HG03571 (cell line): Measurements from ENCODE around the gene CD9.
A peak's percentile ranks its signal among the peaks of the same experiment; 100 is the strongest.

Experiments used
- ATAC-seq: cut with Tn5 transposase; IDR thresholded peaks from one replicate; pipeline ENCODE4 v1.9.1; 2021; ENCODE audit not compliant: unreplicated experiment

Gene CD9

DNA sequence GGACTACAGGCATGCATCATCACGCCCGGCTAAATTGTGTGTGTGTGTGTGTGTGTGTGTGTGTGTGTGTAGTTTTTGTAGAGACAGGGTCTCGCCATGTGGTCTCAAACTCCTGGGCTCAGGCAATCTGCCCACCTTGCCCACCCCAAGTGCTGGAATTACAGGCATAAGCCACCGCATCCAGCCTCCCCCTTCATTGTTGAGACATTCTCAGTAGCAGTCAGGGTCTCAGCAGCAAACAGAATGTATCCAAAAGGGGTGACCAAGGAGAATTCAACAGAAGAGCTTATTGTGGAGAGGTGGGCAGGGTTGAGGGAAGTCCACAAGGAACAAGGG lies 73.0 kb downstream of the CD9 start:
- no peak for ATAC-seq

DNA sequence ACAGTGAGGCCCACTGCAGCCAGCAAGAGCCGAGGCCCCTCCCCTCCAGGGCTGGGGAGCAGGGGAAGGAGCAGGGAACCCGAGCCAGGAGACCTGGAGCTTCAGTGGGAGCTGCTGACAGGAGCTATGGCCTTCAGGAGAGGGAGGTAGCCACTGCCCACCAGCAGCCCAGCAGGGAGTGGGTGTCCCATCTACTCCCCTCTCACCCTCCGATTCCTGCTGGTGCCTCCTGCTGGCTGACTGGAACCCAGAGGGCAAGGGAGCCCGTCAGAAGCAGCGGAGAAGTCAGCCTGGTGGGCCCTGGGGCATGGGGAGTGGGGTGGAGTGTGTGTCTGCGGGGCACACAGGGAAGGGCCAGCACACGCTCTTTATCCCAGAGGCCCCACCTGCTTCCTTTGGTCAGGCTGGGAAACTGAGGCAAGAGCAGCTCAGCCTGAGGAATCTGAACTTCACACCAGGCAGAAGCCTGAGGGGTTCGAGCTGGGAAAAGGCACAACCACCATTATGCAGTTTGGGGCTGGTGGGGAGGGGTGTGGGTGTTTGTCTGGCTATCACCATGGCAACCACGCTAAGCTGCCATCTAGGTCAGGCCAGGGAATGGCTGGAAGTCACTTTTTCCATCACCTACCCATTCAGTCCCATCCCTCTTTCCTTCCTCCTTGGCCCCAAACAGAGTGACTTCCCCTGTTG lies 73.5 kb downstream of the CD9 start:
- ATAC-seq = no peak

DNA sequence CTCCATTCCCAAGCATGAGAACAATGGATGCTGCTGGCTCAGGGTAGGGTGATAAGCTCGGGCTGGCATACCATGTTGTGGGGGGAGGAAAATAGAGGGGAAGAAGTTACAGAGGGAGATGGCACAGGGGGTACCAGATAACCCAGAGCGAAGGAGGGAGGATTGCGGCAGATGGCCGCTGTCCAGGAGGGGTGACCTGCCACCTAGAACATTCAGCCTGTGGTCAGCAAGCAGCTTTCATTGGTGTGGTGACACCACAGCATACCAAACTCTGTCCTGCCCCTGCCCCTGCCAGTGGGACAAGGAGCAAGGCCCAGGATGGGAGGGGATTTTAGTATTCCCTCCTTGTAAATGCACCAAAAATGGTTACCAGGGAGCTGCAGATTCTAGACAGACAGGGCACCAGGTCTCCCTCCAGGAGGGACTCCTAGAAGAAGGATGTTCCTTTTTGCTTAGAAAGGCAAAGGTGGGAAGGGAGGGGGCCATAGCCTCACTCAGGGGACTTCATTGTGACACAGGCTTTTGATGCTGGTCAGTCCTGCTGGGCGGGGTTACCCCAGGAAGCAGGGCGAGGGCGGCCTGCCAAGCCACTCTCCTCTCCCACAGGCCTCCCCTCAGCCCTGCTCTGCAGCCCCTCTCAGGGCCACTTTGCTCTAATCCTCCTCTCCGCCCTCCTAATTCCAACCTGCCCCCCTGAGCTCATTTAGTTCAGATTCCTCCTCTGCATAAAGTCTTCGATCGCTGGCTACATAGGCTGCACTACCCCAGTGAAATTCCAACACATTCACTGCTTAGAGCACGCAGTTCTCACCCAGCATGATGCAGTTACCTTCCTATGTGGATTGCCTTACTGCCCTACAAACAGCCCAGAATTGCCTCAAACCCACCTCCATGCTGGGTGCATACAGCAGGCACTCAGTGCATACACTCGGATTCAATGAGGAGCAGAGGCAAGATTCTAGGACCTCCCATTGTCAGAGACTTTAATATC lies 74.3 kb downstream of the CD9 start:
- no peak for ATAC-seq

DNA sequence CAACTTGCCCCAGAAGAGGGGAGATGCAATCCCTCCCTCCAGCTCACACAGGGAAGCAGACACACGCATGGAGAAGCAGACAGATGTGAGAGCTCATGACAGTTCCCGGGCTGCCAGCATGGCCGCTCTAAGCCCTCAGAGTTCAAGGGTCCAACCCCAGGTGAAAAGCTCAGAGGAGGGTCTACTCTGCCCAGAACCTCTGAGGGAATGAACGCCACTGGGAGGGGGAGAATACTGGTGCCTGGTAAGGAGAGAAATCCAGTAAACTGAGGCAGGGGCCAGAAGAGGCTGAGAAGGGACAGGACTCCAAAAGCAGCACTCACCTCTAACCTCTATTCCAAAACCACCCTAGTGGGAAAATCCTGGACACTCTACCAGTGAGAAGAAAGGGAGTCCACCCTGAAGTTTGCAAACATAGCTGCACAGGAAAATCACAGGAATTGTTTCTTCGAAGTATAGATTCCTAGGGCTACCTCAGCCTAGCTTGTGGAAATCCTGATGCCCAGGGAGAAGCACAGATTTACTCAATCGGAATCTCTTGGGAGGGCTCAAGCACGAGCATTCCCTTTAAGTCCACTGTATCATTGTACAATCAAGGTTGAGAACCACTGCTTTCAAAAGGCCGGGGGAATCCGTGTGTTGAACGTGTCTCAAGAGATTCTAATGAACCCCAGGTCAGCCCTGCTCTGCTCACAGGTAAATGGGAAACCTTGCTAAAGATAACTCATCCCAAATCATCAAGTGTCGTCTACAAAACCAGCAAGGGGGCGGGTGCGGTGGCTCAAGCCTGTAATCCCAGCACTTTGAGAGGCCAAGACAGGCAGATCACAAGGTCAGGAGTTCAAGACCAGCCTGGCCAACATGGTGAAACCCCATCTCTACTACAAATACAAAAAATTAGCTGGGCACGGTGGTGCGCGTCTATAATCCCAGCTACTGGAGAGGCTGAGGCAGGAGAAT lies 76.0 kb downstream of the CD9 start:
- no peak for ATAC-seq

DNA sequence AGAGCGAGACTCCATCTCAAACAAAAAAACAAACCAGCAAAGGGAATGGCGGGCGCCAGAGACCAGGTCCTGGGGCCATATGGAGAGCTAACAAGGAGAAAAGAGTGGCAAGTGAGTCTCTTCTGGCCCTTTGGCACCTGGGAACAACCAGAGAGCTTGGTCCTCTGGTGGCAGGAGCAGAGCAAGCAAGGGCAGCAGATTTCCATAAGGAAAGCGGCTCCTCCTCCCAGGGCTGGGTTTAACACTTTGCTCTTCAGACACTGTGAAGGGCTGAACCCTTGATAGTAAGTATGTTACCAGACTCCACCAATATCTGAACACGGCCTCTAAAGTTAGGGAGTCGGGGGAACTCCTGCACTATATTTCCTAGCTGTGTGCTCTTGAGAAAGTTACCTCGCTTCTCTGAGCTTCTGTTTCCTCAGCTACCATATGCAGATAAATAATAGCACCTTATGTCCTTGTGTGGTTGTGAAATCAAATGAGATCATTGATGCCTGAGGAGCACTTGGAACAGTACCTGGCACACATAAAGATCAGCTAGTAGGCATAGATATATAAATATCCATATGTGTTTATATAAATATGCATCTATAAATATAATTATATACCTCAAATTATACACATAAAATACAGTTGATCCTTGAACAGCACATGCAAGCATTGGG lies 76.9 kb downstream of the CD9 start:
- ATAC-seq = no peak

DNA sequence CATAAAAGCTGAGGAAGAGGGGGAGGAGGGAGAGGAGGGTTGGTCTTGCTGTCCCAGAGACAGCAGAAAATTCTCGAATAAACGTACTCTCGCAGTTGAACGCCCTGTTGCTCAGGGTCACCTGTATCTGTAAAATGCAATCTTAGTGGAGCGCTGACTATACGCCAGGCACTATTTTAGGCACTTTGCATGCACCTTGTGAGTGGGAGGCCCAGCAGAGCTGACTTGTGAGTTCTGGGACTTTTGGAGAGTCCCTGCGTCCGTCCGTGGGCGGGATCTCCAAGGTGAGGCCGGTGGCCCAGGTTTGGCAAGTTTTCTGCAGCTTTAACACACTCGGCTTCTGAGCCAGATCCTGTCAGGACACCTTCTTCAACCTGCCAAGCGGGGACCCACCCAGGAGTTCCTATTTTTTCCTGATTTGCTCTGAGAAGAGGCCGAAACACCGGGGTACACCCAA lies 77.8 kb downstream of the CD9 start:
- peak; percentile 17 for ATAC-seq

DNA sequence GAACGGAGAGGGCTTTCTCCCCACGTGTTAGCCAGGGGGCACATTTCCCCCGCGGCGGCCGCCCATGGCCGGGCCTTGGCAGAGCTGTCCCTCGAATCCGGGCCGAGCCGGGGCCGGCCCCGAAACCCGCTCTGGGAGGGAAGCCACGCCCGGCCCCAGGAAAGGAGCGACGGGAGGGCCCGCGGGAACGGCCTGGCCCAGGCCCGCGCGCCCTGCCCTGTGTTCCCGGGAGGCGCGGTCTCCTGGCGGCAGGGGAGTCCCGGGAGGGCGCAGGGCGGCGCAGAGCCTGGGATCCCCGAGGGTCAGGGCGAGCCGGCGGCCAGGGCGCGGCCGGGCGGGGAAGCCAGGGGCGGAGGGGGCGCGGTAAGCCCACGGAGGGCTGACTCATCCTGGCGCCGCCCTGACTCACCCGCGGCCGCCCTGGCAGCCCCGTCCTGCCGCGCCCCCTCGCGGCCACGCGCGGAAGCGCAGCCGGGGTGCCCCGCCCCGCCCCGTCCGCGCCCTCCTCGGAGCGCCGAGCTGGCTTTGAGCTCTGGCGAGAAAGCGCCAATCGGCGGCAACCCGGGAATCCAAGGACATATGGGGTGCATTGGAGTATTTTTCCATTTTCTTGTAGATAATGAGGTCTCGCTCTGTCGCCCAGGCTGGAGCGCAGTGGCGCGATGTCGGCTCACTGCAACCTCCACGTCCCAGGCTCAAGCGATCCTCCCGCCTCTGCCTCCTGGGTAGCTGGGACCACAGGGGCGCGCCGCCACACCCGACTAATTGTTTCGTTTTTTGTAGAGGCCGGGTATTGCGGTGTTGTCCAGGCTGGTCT lies 78.4 kb downstream of the CD9 start:
- ATAC-seq = peak; percentile 62

DNA sequence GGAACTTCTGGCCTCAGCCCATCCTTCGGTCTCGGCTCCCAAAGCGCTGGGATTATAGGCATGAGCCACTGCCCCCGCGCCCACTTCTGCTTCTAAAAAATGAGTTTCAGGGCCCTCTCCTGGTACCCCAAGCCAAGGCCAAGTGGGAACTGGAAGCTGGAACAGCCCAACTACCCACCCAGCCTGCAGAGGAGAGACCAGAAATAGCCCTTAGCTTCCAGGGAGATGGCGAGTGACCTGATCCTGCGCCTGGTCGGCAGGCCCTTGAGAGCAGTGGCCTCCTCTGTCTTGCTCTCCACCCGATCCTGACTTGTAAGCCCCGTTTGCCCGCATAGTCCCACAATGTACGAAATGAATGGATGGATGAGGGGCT lies 79.0 kb downstream of the CD9 start:
- no peak for ATAC-seq

DNA sequence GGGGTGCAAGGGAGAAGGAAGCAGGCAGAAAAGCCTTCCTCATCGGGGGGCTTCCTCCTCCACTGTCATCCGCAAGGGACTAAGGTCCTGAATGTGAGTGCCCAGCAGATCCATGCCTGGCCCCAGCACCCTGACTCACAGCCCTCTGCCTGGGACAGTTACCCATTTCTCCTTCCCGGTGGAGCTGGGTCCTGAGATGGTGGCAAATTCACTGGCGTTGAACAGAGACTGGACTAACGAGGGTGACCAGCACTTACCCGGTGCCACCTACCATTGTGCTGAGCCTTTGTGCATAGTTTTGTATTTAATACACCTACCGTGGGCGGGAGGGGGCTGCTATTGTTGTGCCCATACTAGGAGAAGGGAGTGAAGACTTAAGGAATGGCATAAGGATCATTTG lies 79.4 kb downstream of the CD9 start:
- ATAC-seq = no peak

DNA sequence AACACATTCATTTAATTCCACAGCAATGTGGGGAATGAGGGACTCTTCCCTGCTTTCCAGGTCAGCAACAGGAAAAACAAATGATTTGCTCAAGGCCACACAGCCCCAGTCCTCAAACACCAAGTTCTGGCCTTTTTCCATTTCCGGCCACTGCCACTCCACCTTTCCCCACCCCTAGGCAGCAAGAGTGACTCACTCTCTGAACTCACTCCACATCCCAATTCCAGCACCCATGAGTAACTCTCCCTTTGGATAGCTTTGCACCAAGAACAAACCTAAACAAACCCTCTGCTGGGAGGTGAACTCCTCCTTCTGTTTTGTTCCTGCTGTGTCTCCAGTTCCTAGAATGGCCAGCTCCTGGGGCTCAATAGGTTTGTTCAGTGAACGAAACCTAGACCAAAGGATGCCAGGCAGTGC lies 79.9 kb downstream of the CD9 start:
- no peak for ATAC-seq

DNA sequence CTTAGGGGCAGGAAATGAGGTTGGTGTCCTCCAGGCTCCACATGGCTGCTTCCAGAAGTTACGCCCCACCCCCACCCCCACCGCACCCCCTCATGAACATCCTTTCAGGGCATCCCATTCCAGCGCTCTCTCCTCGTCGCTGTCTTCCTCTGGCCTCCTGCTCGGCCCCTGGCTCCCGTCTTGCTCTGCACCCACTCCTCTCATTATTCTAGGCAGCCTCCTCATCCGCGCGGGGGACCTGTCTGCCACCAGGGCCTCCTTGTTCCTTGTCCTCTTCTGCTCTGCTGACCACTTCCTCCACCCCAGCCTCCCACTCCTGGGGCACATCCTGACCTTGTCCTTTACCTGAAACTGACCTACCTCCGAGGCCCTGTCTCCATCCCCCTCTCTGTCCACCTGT lies 80.5 kb downstream of the CD9 start:
- no peak for ATAC-seq

DNA sequence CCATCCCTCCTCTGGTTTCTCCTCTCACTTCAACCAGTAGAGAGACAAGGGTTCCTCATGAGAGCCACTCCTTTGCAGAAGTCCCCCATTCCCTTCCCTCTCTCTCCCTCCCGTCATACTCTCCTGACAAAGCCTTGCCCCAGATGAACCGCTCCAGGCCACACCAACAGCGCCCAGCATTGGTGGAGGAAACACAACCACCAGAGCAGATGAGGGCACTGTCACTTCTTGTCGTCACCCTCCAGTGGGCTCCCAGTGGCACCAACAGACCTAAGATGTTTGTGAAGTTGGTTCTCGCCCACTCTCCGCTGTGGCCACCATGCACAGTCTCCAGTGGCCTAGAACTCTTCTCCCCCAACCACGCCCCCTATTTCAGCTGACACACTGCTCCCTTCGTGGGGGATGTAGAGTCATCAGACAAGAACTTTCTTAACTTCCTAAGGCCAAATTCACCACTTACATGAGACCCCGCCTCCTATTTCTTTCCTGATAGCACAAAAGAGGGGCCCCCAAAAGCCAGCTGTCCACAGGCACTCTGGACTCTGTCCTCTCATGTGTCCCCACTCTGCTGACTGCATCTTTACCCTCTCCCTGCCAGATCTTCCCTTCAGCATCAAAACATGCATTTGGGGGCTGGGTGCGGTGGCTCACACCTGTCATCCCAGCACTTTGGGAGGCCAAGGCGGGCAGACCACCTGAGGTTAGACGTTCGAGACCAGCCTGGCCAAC lies 81.0 kb downstream of the CD9 start:
- ATAC-seq = no peak

DNA sequence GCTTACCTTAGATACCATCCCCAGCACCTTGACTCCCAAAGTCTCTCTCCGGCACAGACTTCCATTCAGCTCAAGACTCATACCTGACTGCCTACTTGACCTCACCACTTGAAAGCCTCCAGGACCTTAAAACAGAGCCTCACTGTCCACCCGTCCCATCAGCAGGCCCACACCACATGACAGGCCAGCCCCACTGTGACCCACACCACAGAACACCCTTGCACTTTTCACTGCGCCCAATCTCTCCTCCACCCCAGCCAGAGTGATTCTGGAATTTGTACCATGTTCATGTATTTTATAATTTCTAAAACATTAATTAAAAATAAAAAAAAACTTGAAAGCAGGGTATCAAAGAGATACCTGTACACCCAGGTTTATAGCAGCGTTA lies 82.2 kb downstream of the CD9 start:
- no peak for ATAC-seq

DNA sequence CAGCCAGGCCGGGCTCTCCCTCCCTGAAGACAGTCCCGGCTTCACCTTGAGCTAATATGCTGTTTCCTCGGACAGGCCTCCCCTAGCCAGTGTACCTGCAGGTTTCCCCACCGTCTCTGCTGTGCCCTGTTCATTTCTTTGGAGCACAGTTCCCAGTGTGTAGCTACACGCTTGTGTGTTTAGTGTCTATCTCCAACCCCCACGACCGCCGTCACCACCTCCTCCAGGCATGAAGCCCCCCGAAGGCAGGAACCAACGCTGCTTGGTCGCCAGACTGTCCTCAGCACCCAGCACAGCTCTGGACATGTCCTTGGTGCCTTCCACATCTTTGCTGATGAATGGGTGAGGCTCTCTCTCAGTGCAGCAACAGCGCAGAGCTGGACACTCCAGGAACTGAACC lies 84.1 kb downstream of the CD9 start:
- no peak for ATAC-seq

DNA sequence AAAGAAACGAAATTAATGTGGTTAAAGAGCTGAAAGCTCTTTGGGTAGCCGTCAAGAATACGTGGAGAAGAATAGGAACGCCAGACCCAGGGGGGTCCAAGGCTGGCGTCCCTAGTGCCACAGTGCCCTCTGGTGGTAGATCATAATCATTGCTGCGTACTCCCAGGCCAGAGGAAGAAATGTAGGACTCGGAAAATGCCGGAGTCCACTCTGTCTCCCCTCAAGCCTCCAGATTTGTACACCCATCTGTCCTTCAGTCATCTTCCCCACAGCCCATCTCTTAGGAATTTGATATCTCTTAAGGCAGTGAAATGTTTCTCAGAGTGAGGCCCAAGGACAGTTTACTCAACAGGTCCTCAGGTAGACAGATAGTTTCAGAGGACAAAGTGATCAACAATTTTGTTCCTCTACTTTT lies 84.9 kb downstream of the CD9 start:
- ATAC-seq = no peak

DNA sequence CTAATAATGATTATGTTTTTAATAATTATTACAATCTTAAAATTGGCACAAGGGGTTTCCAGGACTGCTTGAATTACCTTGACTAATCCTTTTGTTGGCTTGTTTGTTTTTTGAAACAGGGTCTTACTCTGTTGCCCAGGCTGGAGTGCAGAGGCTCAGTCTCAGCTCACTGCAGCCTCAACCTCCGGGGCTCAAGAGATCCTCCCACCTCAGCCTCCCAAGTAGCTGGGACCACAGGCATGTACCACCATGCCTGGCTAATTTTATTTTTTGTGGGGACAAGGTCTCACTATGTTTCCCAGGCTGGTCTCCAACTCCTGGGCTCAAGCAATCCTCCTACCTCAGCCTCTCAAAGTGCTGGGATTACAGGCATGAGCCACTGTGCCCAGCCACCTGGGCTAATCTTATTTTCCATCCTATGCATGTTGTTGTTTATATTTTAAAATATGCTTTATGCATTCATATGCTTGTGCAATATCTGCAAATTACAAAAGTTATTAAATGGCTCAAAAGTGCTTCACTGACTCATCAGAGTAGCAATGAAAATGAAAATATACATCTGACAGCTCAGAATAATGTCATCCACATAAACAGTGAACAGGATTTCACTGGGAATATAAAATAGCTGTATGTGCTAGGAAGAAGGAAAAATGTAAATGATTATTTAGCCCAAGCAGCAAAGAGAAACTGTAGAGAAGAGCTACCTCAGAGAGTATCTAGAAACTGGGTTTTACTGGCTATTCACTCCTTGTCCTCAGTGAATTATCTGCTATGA lies 85.5 kb downstream of the CD9 start:
- ATAC-seq = no peak
